Measurements from ENCODE around the gene FAM83E. TPM values are rescaled to one million over a fixed set of nuclear protein-coding genes. Genes with fewer than 3 reads are reported as not detected.

FAM83E gene
- total RNA-seq, 1 donor from 2014 or later = 1.1 TPM

- no peak for TF ChIP-seq CTCF (IDR thresholded peaks at IDR 0.05)
- peaks cover 10% of the 10 kb centered on the region for H3K36me3 Mint-ChIP-seq (ENCODE audit: unreplicated experiment)
- no peak overlapping the region for H3K4me3 Mint-ChIP-seq (ENCODE audit: unreplicated experiment)
- no peaks in the 10 kb centered on the region for H3K27me3 Mint-ChIP-seq (ENCODE audit: unreplicated experiment)
- H3K4me1 Mint-ChIP-seq (ENCODE audit: unreplicated experiment) = peaks cover 57% of the 10 kb centered on the region
- no peak for DNase-seq (ENCODE audit: extremely low spot score, unreplicated experiment)
- no peak overlapping the region for H3K27ac Mint-ChIP-seq (ENCODE audit: unreplicated experiment)
- H3K9me3 Mint-ChIP-seq (ENCODE audit: unreplicated experiment) = no peaks in the 10 kb centered on the region
These were observed 13.0 kb upstream of the FAM83E start for GRCh38 chr19:48627865-48628314.

- no peak for TF ChIP-seq CTCF (IDR thresholded peaks at IDR 0.05)
- Mint-ChIP-seq H3K27ac (ENCODE audit: unreplicated experiment) (no peak overlapping the region), H3K4me1 (ENCODE audit: unreplicated experiment) (peaks cover 54% of the 10 kb centered on the region), H3K36me3 (ENCODE audit: unreplicated experiment) (peaks cover 10% of the 10 kb centered on the region), H3K9me3 (ENCODE audit: unreplicated experiment) (no peaks in the 10 kb centered on the region), H3K4me3 (ENCODE audit: unreplicated experiment) (no peak overlapping the region), H3K27me3 (ENCODE audit: unreplicated experiment) (no peaks in the 10 kb centered on the region)
- DNase-seq (ENCODE audit: extremely low spot score, unreplicated experiment) = no peak
These were observed 12.5 kb upstream of the FAM83E start for GRCh38 chr19:48627201-48627864.

- H3K4me1 Mint-ChIP-seq (ENCODE audit: unreplicated experiment) = peaks cover 49% of the 10 kb centered on the region
- no peak for DNase-seq (ENCODE audit: extremely low spot score, unreplicated experiment)
- H3K9me3 Mint-ChIP-seq (ENCODE audit: unreplicated experiment) = no peaks in the 10 kb centered on the region
- no peak overlapping the region for H3K27ac Mint-ChIP-seq (ENCODE audit: unreplicated experiment)
- H3K36me3 Mint-ChIP-seq (ENCODE audit: unreplicated experiment) = peaks cover 14% of the 10 kb centered on the region
- no peaks in the 10 kb centered on the region for H3K27me3 Mint-ChIP-seq (ENCODE audit: unreplicated experiment)
- H3K4me3 Mint-ChIP-seq (ENCODE audit: unreplicated experiment) = no peak overlapping the region
- no peak for TF ChIP-seq CTCF (IDR thresholded peaks at IDR 0.05)
These were observed 11.0 kb upstream of the FAM83E start for GRCh38 chr19:48625891-48626327.

- no peak for TF ChIP-seq CTCF (IDR thresholded peaks at IDR 0.05)
- DNase-seq (ENCODE audit: extremely low spot score, unreplicated experiment) = no peak
- peaks cover 14% of the 10 kb centered on the region for H3K36me3 Mint-ChIP-seq (ENCODE audit: unreplicated experiment)
- peak overlapping the region; percentile 81 for H3K27ac Mint-ChIP-seq (ENCODE audit: unreplicated experiment)
- no peaks in the 10 kb centered on the region for H3K27me3 Mint-ChIP-seq (ENCODE audit: unreplicated experiment)
- H3K9me3 Mint-ChIP-seq (ENCODE audit: unreplicated experiment) = no peaks in the 10 kb centered on the region
- peaks cover 44% of the 10 kb centered on the region for H3K4me1 Mint-ChIP-seq (ENCODE audit: unreplicated experiment)
- peak overlapping the region; percentile 81 for H3K4me3 Mint-ChIP-seq (ENCODE audit: unreplicated experiment)
These were observed 10.2 kb upstream of the FAM83E start for GRCh38 chr19:48624791-48625723.

GRCh38 chr19:48624067-48624594, 9.3 kb upstream of the FAM83E start:
- Mint-ChIP-seq H3K4me3 (ENCODE audit: unreplicated experiment) (peak overlapping the region; percentile 81), H3K36me3 (ENCODE audit: unreplicated experiment) (peaks cover 12% of the 10 kb centered on the region), H3K9me3 (ENCODE audit: unreplicated experiment) (no peaks in the 10 kb centered on the region), H3K4me1 (ENCODE audit: unreplicated experiment) (peaks cover 44% of the 10 kb centered on the region), H3K27me3 (ENCODE audit: unreplicated experiment) (no peaks in the 10 kb centered on the region), H3K27ac (ENCODE audit: unreplicated experiment) (peak overlapping the region; percentile 96)
- DNase-seq (ENCODE audit: extremely low spot score, unreplicated experiment) = peak; percentile 99
- TF ChIP-seq CTCF (IDR thresholded peaks at IDR 0.05) = no peak
